ENCODE results near the gene TMEM217. TPM values are rescaled to one million over a fixed set of nuclear protein-coding genes. Genes with fewer than 3 reads are reported as not detected.

Gene TMEM217
- total and polyA plus RNA-seq, 2 of the 4 experiments (the other 2 are of a cell fraction): 1.4 to 3.5 TPM

GRCh38 chr6:37273690-37274089 is 15.7 kb upstream of the TMEM217 start:
- no peak overlapping the region for H3K4ac ChIP-seq (ENCODE audit: low read depth, low read length)
- no peak overlapping the region for H3K4me3 ChIP-seq (ENCODE audit: insufficient read depth, low read depth, low read length)
- no peak overlapping the region for H3K18ac ChIP-seq (ENCODE audit: low read depth, low read length)
- dilution Hi-C loops (cut with HindIII; ENCODE audit: low sequenced_read_pairs, unreplicated experiment) (no loop called here), intact Hi-C loops (cut with micrococcal nuclease) (no loop called here), in situ Hi-C loops (cut with MboI; ENCODE audit: low sequenced_read_pairs) (no loop called here)
- no peak overlapping the region for H3K14ac ChIP-seq (replicated peaks; ENCODE audit: low read depth, low read length)
- H3K79me1 ChIP-seq (ENCODE audit: low read depth in 1 of 2, low read length in 2 of 2): peaks cover 37 to 82% of the 10 kb centered on the region in 2 experiments
- H2AK9ac ChIP-seq (replicated peaks; ENCODE audit: low read depth, low read length, poor library complexity): no peak overlapping the region
- ChIA-PET POLR2A (ENCODE audit: unreplicated experiment) (no interaction called here), CTCF (no interaction called here)
- no peak overlapping the region for H2AFZ ChIP-seq (replicated peaks; ENCODE audit: low read length, poor library complexity)
- no peak for TF ChIP-seq ELK1 (IDR thresholded peaks at IDR 0.05; ENCODE audit: borderline replicate concordance, low read depth, low read length)
- TF ChIP-seq MAZ (IDR thresholded peaks at IDR 0.05; ENCODE audit: borderline replicate concordance, low read depth, low read length): no peak
- TF ChIP-seq FOS (IDR thresholded peaks at IDR 0.05; ENCODE audit: low read depth, low read length): no peak
- TF ChIP-seq CHD1 (IDR thresholded peaks at IDR 0.05; ENCODE audit: low read depth, low read length): no peak
- TF ChIP-seq RFX5 (IDR thresholded peaks at IDR 0.05; ENCODE audit: low read depth, low read length): no peak
- no peaks in the 10 kb centered on the region for H3K9me3 ChIP-seq (ENCODE audit: control insufficient read depth, insufficient read depth, low read length)
- H2BK5ac ChIP-seq (ENCODE audit: low read depth, low read length, poor library complexity, severe bottlenecking): no peak overlapping the region
- H3K36me3 ChIP-seq (ENCODE audit: control insufficient read depth, insufficient read depth, low read length): peaks cover 13% of the 10 kb centered on the region
- H3K9me1 ChIP-seq (ENCODE audit: insufficient read depth, low read length): peaks cover 4% of the 10 kb centered on the region
- H2BK20ac ChIP-seq (ENCODE audit: low read depth, low read length): no peak overlapping the region
- H3K27me3 ChIP-seq (ENCODE audit: control insufficient read depth, insufficient read depth, low read length): no peaks in the 10 kb centered on the region
- no TSS peak for BruUV-seq (replicated peaks)
- DNase-seq (no peak), ATAC-seq (ENCODE audit: low read depth) (no peak)
- H3K27ac ChIP-seq (ENCODE audit: insufficient read depth, low read length): no peak overlapping the region
- WGBS, 2 experiments (ENCODE audit: extremely low coverage in 2 of 2, insufficient read length in 1 of 2): no CpG with 5 or more reads among the region's 3 CpGs
- H4K91ac ChIP-seq (ENCODE audit: insufficient read depth, low read depth, low read length): no peak overlapping the region
- H2AK5ac ChIP-seq (ENCODE audit: low read depth, low read length): no peak overlapping the region
- H3K9ac ChIP-seq (ENCODE audit: low read depth, low read length): no peak overlapping the region
- H2BK120ac ChIP-seq (ENCODE audit: low read depth, low read length): no peak overlapping the region
- H3K23ac ChIP-seq (ENCODE audit: low read depth, low read length): no peak overlapping the region
- no peak overlapping the region for H4K5ac ChIP-seq (ENCODE audit: low read depth, low read length)
- H2BK15ac ChIP-seq (ENCODE audit: low read depth, low read length): no peak overlapping the region
- no peak overlapping the region for H4K8ac ChIP-seq (ENCODE audit: low read depth in 2 of 2, low read length in 2 of 2)
- H4K20me1 ChIP-seq (ENCODE audit: insufficient read depth, low read length): peaks cover 19% of the 10 kb centered on the region; the same call in 1 of the 2 replicates
- no peak overlapping the region for H3K56ac ChIP-seq (ENCODE audit: extremely low read depth, insufficient read depth, low read length)
- no peaks in the 10 kb centered on the region for H3K4me1 ChIP-seq (ENCODE audit: control insufficient read depth, insufficient read depth, low read length)
- no peak overlapping the region for H3K4me2 ChIP-seq (ENCODE audit: low read depth, low read length)

Data from IMR-90 (cell line).